Astrocyte (in vitro differentiated cells and primary cell): ENCODE measurements around the gene MIA. TPM values are rescaled to one million over a fixed set of nuclear protein-coding genes. Genes with fewer than 3 reads are reported as not detected.

Experiments
- DNase-seq: peaks from one replicate; pipeline ENCODE4 v3.0.0-alpha.2; 2010; ENCODE audit warnings: low read depth
- FAIRE-seq: peaks from 2 replicates; lab custom pipeline; 2011; peaks lifted over from hg19 to GRCh38; lab: Jason Lieb, UNC
- H2AFZ ChIP-seq: 2 replicates; pipeline ENCODE4 v1.6.0; 2012; ENCODE audit warnings: low read depth, low read length, inconsistent platforms
- H3K27ac ChIP-seq: 2 replicates; pipeline ENCODE4 v1.5.1; 2011; ENCODE audit warnings: low read depth, low read length, inconsistent platforms
- H3K27me3 ChIP-seq: 2 replicates; pipeline ENCODE4 v1.6.0; 2011; ENCODE audit warnings: low read length, inconsistent platforms; ENCODE audit not compliant: insufficient read depth
- H3K36me3 ChIP-seq: 2 replicates; pipeline ENCODE4 v1.5.1; 2011; ENCODE audit warnings: low read length, inconsistent platforms; ENCODE audit not compliant: insufficient read depth
- H3K4me1 ChIP-seq: 2 replicates; pipeline ENCODE4 v1.5.1; 2011; ENCODE audit warnings: low read length, inconsistent platforms; ENCODE audit not compliant: insufficient read depth
- H3K4me2 ChIP-seq: 2 replicates; pipeline ENCODE4 v1.6.0; 2012; ENCODE audit warnings: low read length, inconsistent platforms
- H3K4me3 ChIP-seq: 2 replicates; pipeline ENCODE4 v1.5.1; 2011; ENCODE audit warnings: low read depth, mild to moderate bottlenecking, low read length, inconsistent platforms; ENCODE audit not compliant: insufficient read depth
- H3K79me2 ChIP-seq: 2 replicates; pipeline ENCODE4 v1.6.0; 2012; ENCODE audit warnings: mild to moderate bottlenecking, low read length, inconsistent platforms; ENCODE audit not compliant: insufficient read depth
- H3K9ac ChIP-seq: 2 replicates; pipeline ENCODE4 v1.6.0; 2012; ENCODE audit warnings: mild to moderate bottlenecking, low read length, inconsistent platforms
- H3K9me3 ChIP-seq: 2 replicates; pipeline ENCODE4 v1.5.1; 2012; ENCODE audit warnings: low read depth, mild to moderate bottlenecking, low read length, inconsistent platforms; ENCODE audit not compliant: insufficient read depth
- H4K20me1 ChIP-seq: 2 replicates; pipeline ENCODE4 v1.6.0; 2012; ENCODE audit warnings: low read length, inconsistent platforms; ENCODE audit not compliant: insufficient read depth
- H3K27ac Mint-ChIP-seq: one replicate; pipeline ENCODE4 v1.8.0; 2021; ENCODE audit warnings: mild to moderate bottlenecking, mixed read lengths; ENCODE audit not compliant: unreplicated experiment
- H3K27me3 Mint-ChIP-seq: one replicate; pipeline ENCODE4 v1.8.0; 2021; ENCODE audit warnings: low read depth, mixed read lengths; ENCODE audit not compliant: unreplicated experiment
- H3K36me3 Mint-ChIP-seq: one replicate; pipeline ENCODE4 v1.8.0; 2021; ENCODE audit warnings: low read depth, mixed read lengths; ENCODE audit not compliant: unreplicated experiment
- H3K4me1 Mint-ChIP-seq: one replicate; pipeline ENCODE4 v1.8.0; 2021; ENCODE audit warnings: low read depth, mixed read lengths; ENCODE audit not compliant: unreplicated experiment
- H3K4me3 Mint-ChIP-seq: one replicate; pipeline ENCODE4 v1.8.0; 2021; ENCODE audit warnings: mild to moderate bottlenecking, moderate library complexity, mixed read lengths; ENCODE audit not compliant: unreplicated experiment
- H3K9me3 Mint-ChIP-seq: one replicate; pipeline ENCODE4 v1.8.0; 2021; ENCODE audit warnings: mild to moderate bottlenecking, mixed read lengths; ENCODE audit not compliant: unreplicated experiment
- CTCF ChIP-seq: IDR thresholded peaks from 2 replicates; pipeline ENCODE4 v1.5.1; 2011; ENCODE audit warnings: low read depth, mild to moderate bottlenecking, inconsistent platforms, low read length, moderate library complexity; ENCODE audit not compliant: insufficient read depth
- EZH2 ChIP-seq: IDR thresholded peaks from 2 replicates; pipeline ENCODE4 v1.6.1; 2012; ENCODE audit warnings: mild to moderate bottlenecking, low read length, inconsistent platforms; ENCODE audit not compliant: insufficient read depth
- total RNA-seq: library from RNA; stranded (reverse); gene quantifications from 2 replicates; pipeline ENCODE4 v1.2.1, GENCODE V29; 2021

The MIA gene
- total RNA-seq, 1 donor from 2014 or later: 2.5 TPM

GRCh38 chr19:40759352-40759751 lies 16.0 kb upstream of the MIA start:
- Histone ChIP-seq H2AFZ (no peak overlapping the region), H3K9ac (no peak overlapping the region), H3K79me2 (peaks cover 79% of the 10 kb centered on the region), H3K36me3 (peaks cover 49% of the 10 kb centered on the region), H3K4me2 (no peak overlapping the region), H3K27ac (no peak overlapping the region), H3K4me1 (peaks cover 15% of the 10 kb centered on the region), H4K20me1 (peaks cover 89% of the 10 kb centered on the region), H3K4me3 (no peak overlapping the region), H3K27me3 (no peaks in the 10 kb centered on the region), H3K9me3 (no peaks in the 10 kb centered on the region)
- H3K9me3 Mint-ChIP-seq: no peaks in the 10 kb centered on the region
- TF ChIP-seq EZH2: no peak
- no peak for TF ChIP-seq CTCF
- no peak overlapping the region for H3K4me3 Mint-ChIP-seq
- FAIRE-seq (no peak), DNase-seq (no peak)
- H3K27ac Mint-ChIP-seq: no peak overlapping the region
- H3K4me1 Mint-ChIP-seq: peaks cover 16% of the 10 kb centered on the region
- H3K27me3 Mint-ChIP-seq: no peaks in the 10 kb centered on the region
- H3K36me3 Mint-ChIP-seq: peaks cover 37% of the 10 kb centered on the region

GRCh38 chr19:40762754-40763470 lies 12.4 kb upstream of the MIA start:
- Mint-ChIP-seq H3K9me3 (no peaks in the 10 kb centered on the region), H3K4me1 (peaks cover 6% of the 10 kb centered on the region), H3K4me3 (no peak overlapping the region), H3K27ac (no peak overlapping the region), H3K27me3 (no peaks in the 10 kb centered on the region), H3K36me3 (peaks cover 33% of the 10 kb centered on the region)
- Histone ChIP-seq H3K4me3 (no peak overlapping the region), H3K27me3 (no peaks in the 10 kb centered on the region), H3K9ac (peak overlapping the region; percentile 54), H3K4me1 (peaks cover 7% of the 10 kb centered on the region), H3K27ac (no peak overlapping the region), H3K4me2 (peak overlapping the region; percentile 29), H3K79me2 (peaks cover 45% of the 10 kb centered on the region), H4K20me1 (peaks cover 69% of the 10 kb centered on the region), H2AFZ (no peak overlapping the region), H3K9me3 (no peaks in the 10 kb centered on the region), H3K36me3 (peaks cover 56% of the 10 kb centered on the region)
- FAIRE-seq (no peak), DNase-seq (peak; percentile 34)
- TF ChIP-seq EZH2 (no peak), CTCF (no peak)

GRCh38 chr19:40763526-40763925 lies 11.8 kb upstream of the MIA start:
- no peak overlapping the region for H2AFZ ChIP-seq
- peaks cover 7% of the 10 kb centered on the region for H3K4me1 ChIP-seq
- TF ChIP-seq CTCF (no peak), EZH2 (no peak)
- Mint-ChIP-seq H3K4me3 (no peak overlapping the region), H3K4me1 (peaks cover 6% of the 10 kb centered on the region), H3K27ac (no peak overlapping the region), H3K27me3 (no peaks in the 10 kb centered on the region), H3K9me3 (no peaks in the 10 kb centered on the region), H3K36me3 (peaks cover 30% of the 10 kb centered on the region)
- peaks cover 40% of the 10 kb centered on the region for H3K79me2 ChIP-seq
- H3K27ac ChIP-seq: no peak overlapping the region
- peaks cover 51% of the 10 kb centered on the region for H3K36me3 ChIP-seq
- H3K27me3 ChIP-seq: no peaks in the 10 kb centered on the region
- H3K4me2 ChIP-seq: no peak overlapping the region
- no peak for DNase-seq
- H3K9me3 ChIP-seq: no peaks in the 10 kb centered on the region
- FAIRE-seq: no peak
- no peak overlapping the region for H3K9ac ChIP-seq
- peaks cover 63% of the 10 kb centered on the region for H4K20me1 ChIP-seq
- no peak overlapping the region for H3K4me3 ChIP-seq
